HG03108 (cell line): ENCODE data around the gene EPHB3.

Source experiments
- ATAC-seq: cut with Tn5 transposase; IDR thresholded peaks from one replicate; pipeline ENCODE4 v1.9.1; 2021; ENCODE audit warnings: moderate library complexity; ENCODE audit not compliant: unreplicated experiment

Gene EPHB3

GRCh38 chr3:184578218-184578617, 16.6 kb downstream of the EPHB3 start:
- no peak for ATAC-seq

- ATAC-seq, result no peak
Observed at GRCh38 chr3:184578822-184579221, 17.2 kb downstream of the EPHB3 start.

DNA sequence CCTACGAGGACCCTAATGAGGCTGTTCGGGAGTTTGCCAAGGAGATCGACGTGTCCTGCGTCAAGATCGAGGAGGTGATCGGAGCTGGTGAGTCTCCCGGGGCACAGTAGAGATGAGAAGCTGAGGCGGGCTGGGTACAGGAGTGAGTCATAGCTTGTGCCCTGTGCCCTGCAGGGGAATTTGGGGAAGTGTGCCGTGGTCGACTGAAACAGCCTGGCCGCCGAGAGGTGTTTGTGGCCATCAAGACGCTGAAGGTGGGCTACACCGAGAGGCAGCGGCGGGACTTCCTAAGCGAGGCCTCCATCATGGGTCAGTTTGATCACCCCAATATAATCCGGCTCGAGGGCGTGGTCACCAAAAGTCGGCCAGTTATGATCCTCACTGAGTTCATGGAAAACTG, 17.9 kb downstream of the EPHB3 start:
- ATAC-seq, result no peak

- ATAC-seq, result no peak
Observed at GRCh38 chr3:184580376-184580775, 18.8 kb downstream of the EPHB3 start.

DNA sequence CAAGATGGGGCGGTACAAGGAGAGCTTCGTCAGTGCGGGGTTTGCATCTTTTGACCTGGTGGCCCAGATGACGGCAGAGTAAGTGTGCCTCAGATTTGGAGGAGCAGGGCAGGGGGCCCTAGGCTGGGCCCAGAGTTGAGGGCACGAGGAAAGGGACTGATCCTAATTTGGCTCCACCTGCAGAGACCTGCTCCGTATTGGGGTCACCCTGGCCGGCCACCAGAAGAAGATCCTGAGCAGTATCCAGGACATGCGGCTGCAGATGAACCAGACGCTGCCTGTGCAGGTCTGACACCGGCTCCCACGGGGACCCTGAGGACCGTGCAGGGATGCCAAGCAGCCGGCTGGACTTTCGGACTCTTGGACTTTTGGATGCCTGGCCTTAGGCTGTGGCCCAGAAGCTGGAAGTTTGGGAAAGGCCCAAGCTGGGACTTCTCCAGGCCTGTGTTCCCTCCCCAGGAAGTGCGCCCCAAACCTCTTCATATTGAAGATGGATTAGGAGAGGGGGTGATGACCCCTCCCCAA, 19.8 kb downstream of the EPHB3 start:
- ATAC-seq, result no peak

DNA sequence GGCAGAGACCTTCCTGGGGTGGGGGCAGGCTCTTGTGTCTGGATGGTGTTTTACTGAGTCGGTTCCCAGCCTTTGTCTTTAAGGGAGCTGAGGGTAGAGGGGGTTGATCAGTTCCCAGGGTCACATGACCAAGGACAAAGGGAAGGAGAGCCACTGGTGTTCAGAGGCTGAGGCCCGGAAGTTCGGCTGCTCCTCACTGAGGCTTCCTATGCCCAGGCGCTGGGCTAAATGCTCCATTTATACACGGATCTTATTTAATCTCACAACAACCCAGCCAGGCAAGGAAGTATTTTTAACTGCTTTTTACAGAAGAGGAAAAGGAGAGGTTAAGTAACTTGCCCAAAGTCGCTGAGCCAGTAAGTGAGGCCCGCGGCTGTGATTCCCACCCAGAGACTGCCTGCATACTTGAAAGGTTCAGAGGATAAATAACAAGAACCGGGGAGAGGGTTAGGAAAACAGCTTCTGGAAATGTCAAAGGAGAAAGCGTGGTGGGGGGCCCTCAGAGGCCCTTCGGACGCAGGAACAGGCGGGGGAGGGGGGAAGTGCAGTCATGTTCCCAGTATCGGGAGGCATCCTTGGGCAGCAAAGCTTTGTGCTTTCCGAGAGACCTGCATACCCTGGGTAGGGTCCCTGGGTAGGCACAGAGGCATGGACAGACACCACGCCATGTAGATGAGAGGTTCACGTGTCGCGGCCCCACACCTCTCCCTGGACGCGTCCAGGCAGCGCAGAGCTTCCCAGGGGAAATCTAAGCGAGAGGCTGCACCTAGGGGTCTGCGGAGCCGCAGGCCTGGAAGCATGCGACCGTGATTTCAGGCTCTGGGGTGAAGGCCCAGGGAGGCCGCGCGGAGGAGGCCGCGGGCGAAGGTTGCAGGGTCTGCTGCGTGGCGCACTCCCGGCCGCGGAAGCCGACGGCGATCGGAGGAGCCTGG, 21.3 kb downstream of the EPHB3 start:
- ATAC-seq, result no peak

DNA sequence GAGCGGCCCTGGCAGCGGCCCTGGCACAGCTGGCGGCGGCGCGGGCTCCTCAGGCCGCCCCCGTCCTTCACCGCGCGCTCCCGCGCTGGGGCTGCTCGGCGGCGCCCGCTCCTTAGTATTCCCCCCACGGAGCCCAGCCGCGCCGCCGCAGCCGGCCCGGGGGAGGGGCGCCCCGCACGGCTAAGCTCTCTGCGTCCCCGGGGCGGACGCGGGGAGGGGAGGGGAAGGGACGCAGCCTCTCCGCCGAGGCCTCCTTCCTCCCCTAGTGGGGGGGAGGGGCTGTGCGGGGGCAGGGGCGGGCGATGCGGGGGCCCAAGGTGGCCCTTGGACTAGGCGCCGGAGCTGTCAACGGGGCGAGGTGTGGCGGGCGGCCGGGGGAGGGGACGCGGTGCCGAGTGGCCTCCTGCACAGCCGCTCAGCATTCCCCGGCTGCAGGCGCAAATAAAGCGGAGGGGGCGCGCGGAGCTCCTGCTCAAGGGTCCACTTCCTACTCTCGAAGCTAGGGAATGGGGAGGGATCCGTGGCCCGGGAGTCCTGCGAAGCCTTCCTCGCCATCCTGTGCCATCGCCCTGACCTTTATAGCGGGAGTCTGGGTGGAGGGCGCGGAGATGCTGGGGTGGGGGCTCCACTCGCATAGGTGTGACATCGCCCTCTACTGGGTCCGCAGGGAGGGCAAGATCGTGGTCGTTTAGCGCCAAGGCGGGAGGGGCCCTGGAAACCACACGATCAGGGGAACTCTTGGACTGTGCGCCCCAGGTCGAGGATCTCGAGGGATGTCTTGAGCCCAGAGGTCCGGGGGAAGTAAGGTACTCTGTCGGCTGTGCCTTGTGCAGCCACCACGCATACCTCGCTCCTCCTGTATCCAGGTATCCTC, 22.2 kb downstream of the EPHB3 start:
- ATAC-seq, result no peak

DNA sequence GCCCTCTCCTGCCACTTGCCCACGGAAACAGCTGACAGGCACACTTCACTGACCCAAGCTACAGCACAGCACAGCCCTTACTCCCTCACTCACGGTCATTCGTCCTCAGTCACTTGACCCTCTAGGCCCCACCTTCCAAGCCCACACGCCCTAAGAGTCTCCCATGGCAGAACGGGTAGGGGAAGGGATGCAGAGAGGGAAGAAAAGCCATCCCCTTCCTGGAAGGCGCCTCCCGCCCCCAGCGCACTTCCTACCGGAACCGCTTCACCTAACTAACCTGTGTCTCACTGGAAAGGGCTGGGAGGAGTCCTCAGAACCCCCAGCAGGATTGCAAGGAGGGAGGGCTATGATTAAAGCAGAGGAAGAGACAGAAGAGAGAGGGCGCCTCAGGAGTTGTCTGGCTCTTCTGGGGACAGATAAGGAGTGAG, 22.9 kb downstream of the EPHB3 start:
- ATAC-seq, result no peak

- no peak for ATAC-seq
Observed at GRCh38 chr3:184585545-184585944, 24.0 kb downstream of the EPHB3 start.

GRCh38 chr3:184586851-184587250, 25.3 kb downstream of the EPHB3 start:
- no peak for ATAC-seq

DNA sequence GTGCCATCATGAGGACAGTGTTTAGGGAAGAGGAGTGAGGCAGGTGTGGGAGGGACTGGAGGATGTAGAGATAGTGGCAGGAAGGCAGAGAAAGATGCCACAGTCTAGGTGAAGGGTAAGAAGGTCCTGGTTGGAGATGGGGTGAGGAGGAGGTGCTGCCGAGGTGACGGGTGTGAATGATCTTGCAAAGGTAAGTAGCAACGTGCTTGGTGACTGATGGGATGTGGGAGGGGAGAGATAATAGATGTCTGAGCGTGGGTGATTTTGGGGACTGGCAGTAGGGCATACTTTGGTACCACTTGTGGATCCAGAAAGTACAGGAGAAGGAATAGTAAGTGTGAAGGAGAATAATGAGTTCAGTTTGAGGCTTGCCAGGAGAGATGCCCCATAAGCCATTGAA, 27.2 kb downstream of the EPHB3 start:
- ATAC-seq, result no peak

DNA sequence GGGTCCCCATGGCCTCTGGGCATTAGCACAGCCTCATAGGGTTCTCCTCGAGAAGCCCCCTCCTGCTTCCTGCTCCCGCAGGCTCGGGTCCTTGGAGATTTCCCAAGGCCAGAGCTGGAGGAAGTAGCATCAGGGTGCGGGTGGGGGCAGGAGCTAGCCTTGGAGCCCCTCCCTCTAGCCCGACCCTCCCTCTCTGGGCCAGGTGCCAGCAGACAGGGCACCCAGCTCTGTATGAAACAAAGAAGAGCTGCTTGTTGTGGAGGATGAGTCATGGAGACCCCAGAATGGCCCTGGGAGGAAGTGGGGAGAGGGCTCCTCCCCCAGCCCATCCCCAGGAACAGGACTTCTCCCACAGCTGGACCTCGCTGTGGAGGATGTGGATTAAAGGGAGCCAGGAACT, 29.2 kb downstream of the EPHB3 start:
- no peak for ATAC-seq

- ATAC-seq, result no peak
Observed at GRCh38 chr3:184591789-184592188, 30.2 kb downstream of the EPHB3 start.

- ATAC-seq, result no peak
Observed at GRCh38 chr3:184592371-184593219, 31.0 kb downstream of the EPHB3 start.

DNA sequence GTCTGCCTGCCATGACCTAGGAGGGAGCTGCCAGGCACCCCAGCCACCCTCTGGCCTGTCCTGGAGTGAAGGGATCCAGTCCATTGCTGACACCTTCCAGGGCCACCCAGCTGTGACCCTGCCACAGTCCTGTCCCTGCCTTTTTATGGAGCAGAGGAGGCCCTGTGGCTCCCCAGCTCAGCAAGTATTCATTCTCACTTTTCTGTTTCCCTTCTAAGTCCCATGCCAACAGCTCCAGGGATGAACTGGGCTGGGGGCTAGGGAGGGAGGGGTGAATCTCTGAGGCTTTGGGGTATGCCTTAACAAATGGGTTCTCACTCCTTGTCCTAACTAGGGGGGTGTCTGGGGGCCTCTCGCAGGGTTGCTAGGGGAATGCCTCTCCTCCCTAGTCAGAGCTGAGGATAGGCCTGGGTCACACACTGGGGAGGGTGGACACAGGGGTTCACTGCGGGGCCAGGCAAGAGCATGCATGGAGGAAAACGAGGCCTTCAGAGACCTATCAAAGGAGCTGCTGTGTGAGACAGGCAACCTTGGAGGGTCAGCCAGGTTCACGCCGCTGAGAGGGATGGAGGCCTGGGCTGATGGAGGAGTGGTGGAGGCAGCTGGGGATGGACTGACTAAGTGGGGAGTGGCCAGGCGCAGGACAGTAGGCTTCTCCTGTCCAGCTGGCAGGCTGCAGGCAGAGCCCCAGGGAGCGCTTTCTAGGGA, 31.8 kb downstream of the EPHB3 start:
- no peak for ATAC-seq

GRCh38 chr3:184593928-184594303, 32.3 kb downstream of the EPHB3 start:
- no peak for ATAC-seq

DNA sequence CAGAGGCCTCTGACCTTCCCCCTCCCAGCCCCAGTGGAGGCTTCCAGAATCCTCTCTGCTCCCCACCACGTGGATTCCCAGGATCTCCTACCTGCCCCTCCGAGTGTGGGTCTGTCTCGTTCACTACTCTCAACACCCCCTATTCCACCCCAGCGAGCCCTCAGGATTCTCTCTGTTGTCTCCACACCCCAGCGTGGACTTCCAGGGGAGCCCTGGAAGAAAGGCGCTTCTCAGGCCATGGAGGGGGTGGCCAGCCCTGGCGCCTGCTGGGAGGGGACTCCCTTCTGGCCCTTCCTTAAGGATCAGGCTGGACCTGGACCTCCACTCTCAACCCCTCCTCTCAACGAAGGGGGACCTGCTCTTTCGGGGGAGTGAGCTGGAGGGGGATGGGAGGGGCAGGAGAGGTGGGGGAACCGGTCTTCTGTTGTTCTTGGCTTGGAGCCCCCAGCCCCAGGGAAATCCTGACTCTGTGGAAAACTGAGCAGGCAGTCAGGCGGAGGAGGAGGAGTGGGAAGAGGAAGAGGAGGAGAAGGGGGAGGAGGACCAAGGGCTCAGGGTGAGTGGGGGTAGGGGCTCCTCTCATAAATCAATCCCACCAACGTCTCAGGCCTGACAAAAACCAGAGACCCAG, 32.9 kb downstream of the EPHB3 start:
- ATAC-seq, result no peak

- no peak for ATAC-seq
Observed at GRCh38 chr3:184595726-184596125, 34.1 kb downstream of the EPHB3 start.

- ATAC-seq, result no peak
Observed at GRCh38 chr3:184596233-184596632, 34.6 kb downstream of the EPHB3 start.
